ENCODE results near the gene VRTN.

The VRTN gene

GRCh38 chr14:74401504-74402241 lies 53.4 kb downstream of the VRTN start:
- TF ChIP-seq CTCF (IDR thresholded peaks at IDR 0.05; ENCODE audit: low read depth, low read length) = no peak
- no peak for DNase-seq (ENCODE audit: extremely low read depth, low read depth)

GRCh38 chr14:74402401-74403251 lies 54.4 kb downstream of the VRTN start:
- DNase-seq (ENCODE audit: extremely low read depth, low read depth) = no peak
- TF ChIP-seq CTCF (IDR thresholded peaks at IDR 0.05; ENCODE audit: low read depth, low read length) = no peak

GRCh38 chr14:74403619-74404417 lies 55.5 kb downstream of the VRTN start:
- no peak for DNase-seq (ENCODE audit: extremely low read depth, low read depth)
- no peak for TF ChIP-seq CTCF (IDR thresholded peaks at IDR 0.05; ENCODE audit: low read depth, low read length)

GRCh38 chr14:74404435-74404834 lies 56.2 kb downstream of the VRTN start:
- no peak for TF ChIP-seq CTCF (IDR thresholded peaks at IDR 0.05; ENCODE audit: low read depth, low read length)
- DNase-seq (ENCODE audit: extremely low read depth, low read depth) = no peak

- no peak for TF ChIP-seq CTCF (IDR thresholded peaks at IDR 0.05; ENCODE audit: low read depth, low read length)
- DNase-seq (ENCODE audit: extremely low read depth, low read depth) = no peak
These were observed 57.4 kb downstream of the VRTN start for GRCh38 chr14:74405663-74406062.

- no peak for TF ChIP-seq CTCF (IDR thresholded peaks at IDR 0.05; ENCODE audit: low read depth, low read length)
These were observed 58.9 kb downstream of the VRTN start for GRCh38 chr14:74407021-74407800.

More at GRCh38 chr14:74407021-74407800, 58.9 kb downstream of the VRTN start:
- DNase-seq (ENCODE audit: extremely low read depth, low read depth) = no peak
